IPS-18a (cell line): ENCODE results near the gene B3GLCT.

Experiments
- H3K27ac ChIP-seq: one replicate; pipeline ENCODE4 v1.5.1; 2013; ENCODE audit warnings: low read length
- H3K27me3 ChIP-seq: one replicate; pipeline ENCODE4 v1.6.1; 2013; ENCODE audit warnings: mild to moderate bottlenecking, low read length; ENCODE audit not compliant: control insufficient read depth, insufficient read depth
- H3K36me3 ChIP-seq: one replicate; pipeline ENCODE4 v1.6.1; 2013; ENCODE audit warnings: low read depth, low read length; ENCODE audit not compliant: control insufficient read depth
- H3K4me1 ChIP-seq: one replicate; pipeline ENCODE4 v1.6.1; 2013; ENCODE audit warnings: low read depth, low read length; ENCODE audit not compliant: control insufficient read depth
- H3K4me3 ChIP-seq: one replicate; pipeline ENCODE4 v1.5.1; 2013; ENCODE audit warnings: low read length
- H3K9ac ChIP-seq: one replicate; pipeline ENCODE4 v1.6.1; 2013; ENCODE audit warnings: mild to moderate bottlenecking, low read length, moderate library complexity
- H3K9me3 ChIP-seq: one replicate; pipeline ENCODE4 v1.6.1; 2013; ENCODE audit warnings: low read depth, low read length; ENCODE audit not compliant: control insufficient read depth

B3GLCT gene

GRCh38 chr13:31357581-31357980 lies 157.8 kb downstream of the B3GLCT start:
- Histone ChIP-seq H3K36me3 (no peaks in the 10 kb centered on the region), H3K4me1 (no peaks in the 10 kb centered on the region), H3K9ac (no peak overlapping the region), H3K27ac (no peak overlapping the region), H3K4me3 (no peak overlapping the region), H3K27me3 (no peaks in the 10 kb centered on the region), H3K9me3 (peaks cover 13% of the 10 kb centered on the region)

GRCh38 chr13:31361673-31362072 lies 161.9 kb downstream of the B3GLCT start:
- Histone ChIP-seq H3K9me3 (no peaks in the 10 kb centered on the region), H3K4me1 (no peaks in the 10 kb centered on the region), H3K9ac (no peak overlapping the region), H3K4me3 (no peak overlapping the region), H3K36me3 (no peaks in the 10 kb centered on the region), H3K27ac (no peak overlapping the region), H3K27me3 (no peaks in the 10 kb centered on the region)

- Histone ChIP-seq H3K9ac (no peak overlapping the region), H3K36me3 (no peaks in the 10 kb centered on the region), H3K27ac (no peak overlapping the region), H3K9me3 (no peaks in the 10 kb centered on the region), H3K4me3 (no peak overlapping the region), H3K4me1 (no peaks in the 10 kb centered on the region), H3K27me3 (no peaks in the 10 kb centered on the region)
Observed at GRCh38 chr13:31365630-31366029, 165.9 kb downstream of the B3GLCT start.

GRCh38 chr13:31367410-31367809 lies 167.6 kb downstream of the B3GLCT start:
- Histone ChIP-seq H3K27ac (no peak overlapping the region), H3K36me3 (no peaks in the 10 kb centered on the region), H3K4me3 (no peak overlapping the region), H3K9ac (no peak overlapping the region), H3K27me3 (no peaks in the 10 kb centered on the region), H3K4me1 (no peaks in the 10 kb centered on the region), H3K9me3 (no peaks in the 10 kb centered on the region)

GRCh38 chr13:31369213-31369612 lies 169.4 kb downstream of the B3GLCT start:
- Histone ChIP-seq H3K4me3 (no peak overlapping the region), H3K36me3 (no peaks in the 10 kb centered on the region), H3K9ac (no peak overlapping the region), H3K27ac (no peak overlapping the region), H3K9me3 (no peaks in the 10 kb centered on the region), H3K27me3 (no peaks in the 10 kb centered on the region), H3K4me1 (no peaks in the 10 kb centered on the region)

- Histone ChIP-seq H3K4me3 (no peak overlapping the region), H3K9ac (no peak overlapping the region), H3K27me3 (no peaks in the 10 kb centered on the region), H3K9me3 (no peaks in the 10 kb centered on the region), H3K36me3 (no peaks in the 10 kb centered on the region), H3K4me1 (no peaks in the 10 kb centered on the region), H3K27ac (no peak overlapping the region)
Observed at GRCh38 chr13:31372454-31372853, 172.7 kb downstream of the B3GLCT start.

GRCh38 chr13:31374682-31375081 lies 174.9 kb downstream of the B3GLCT start:
- Histone ChIP-seq H3K4me3 (no peak overlapping the region), H3K27me3 (no peaks in the 10 kb centered on the region), H3K27ac (no peak overlapping the region), H3K9me3 (no peaks in the 10 kb centered on the region), H3K4me1 (no peaks in the 10 kb centered on the region), H3K36me3 (no peaks in the 10 kb centered on the region), H3K9ac (no peak overlapping the region)

GRCh38 chr13:31377946-31378345 lies 178.2 kb downstream of the B3GLCT start:
- H3K36me3 ChIP-seq: no peaks in the 10 kb centered on the region
- no peaks in the 10 kb centered on the region for H3K9me3 ChIP-seq
- no peak overlapping the region for H3K27ac ChIP-seq
- H3K9ac ChIP-seq: no peak overlapping the region
- H3K4me1 ChIP-seq: peaks cover 4% of the 10 kb centered on the region
- no peaks in the 10 kb centered on the region for H3K27me3 ChIP-seq
- no peak overlapping the region for H3K4me3 ChIP-seq

- Histone ChIP-seq H3K27me3 (no peaks in the 10 kb centered on the region), H3K27ac (no peak overlapping the region), H3K36me3 (no peaks in the 10 kb centered on the region), H3K9ac (no peak overlapping the region), H3K9me3 (no peaks in the 10 kb centered on the region), H3K4me3 (no peak overlapping the region), H3K4me1 (peaks cover 4% of the 10 kb centered on the region)
Observed at GRCh38 chr13:31380715-31381114, 180.9 kb downstream of the B3GLCT start.
